ENCODE data around the gene MBP. TPM values are rescaled to one million over a fixed set of nuclear protein-coding genes. Genes with fewer than 3 reads are reported as not detected.
"Not testable (repeated sequence)": the region's sequence is repeated elsewhere in the genome, so short reads cannot be mapped to it uniquely, and the experiment has no call there.

Gene MBP
- total RNA-seq, 4 donors from 2014 or later = 44.0 to 68.0 (median 60.2) TPM

DNA sequence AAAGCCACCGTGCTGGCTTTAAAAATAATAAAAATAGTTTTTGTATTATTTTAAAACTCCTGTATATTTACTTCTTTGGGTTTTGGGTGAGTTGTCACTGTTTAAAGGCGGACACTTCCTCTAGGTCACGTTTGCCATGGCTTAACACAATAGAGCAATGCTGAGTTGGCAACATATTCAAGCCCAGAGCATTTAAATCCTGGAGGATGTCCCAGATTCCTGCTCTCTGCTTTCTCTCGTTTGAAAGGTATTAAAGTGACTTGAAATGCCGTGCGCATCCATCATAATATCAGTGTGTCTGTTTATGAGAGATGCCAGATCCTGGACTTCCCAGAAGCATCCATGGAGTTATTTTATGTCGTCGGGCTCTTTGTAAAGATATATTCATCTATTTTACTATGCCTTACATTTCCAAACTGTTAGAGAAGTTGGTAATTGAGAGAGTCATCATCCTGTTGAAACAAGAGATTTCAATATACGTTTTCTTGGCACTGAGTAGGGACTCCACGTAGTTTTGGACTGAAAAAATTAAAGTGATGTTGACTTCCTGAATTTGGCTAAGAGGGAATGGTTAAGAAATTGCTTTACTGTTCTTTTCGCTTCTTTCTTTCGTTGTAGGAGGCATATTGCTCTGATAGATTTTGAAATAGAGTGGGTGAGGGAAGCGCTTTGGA lies 159.6 kb downstream of the MBP start:
- no peak for DNase-seq
- intact Hi-C loops (cut with DNase I) = no loop called here
- 74 to 79% methylated on average over 13 of the region's 13 CpGs for WGBS, 2 donors

DNA sequence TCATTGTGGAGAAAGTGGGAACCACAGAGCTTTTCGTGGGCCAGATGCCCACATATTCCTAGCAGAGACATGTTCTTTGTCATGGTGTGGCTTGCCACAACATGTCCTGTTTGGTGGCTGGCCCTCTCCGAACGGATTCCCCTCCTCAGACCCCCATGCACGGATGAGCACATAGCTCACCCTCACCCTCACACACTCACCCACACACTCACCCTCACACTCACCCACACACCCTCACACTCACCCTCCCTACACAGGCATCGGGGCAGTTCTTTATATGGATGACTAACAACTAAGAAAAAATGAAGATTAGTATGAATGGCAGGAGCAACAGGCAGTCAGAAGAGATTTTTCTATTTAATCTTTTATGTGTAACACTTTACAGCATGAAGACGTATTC lies 160.3 kb downstream of the MBP start:
- no peaks in the 10 kb centered on the region for H3K36me3 ChIP-seq
- no peaks in the 10 kb centered on the region for H3K9me3 ChIP-seq
- intact Hi-C loops (cut with DNase I) = no loop called here
- no peaks in the 10 kb centered on the region for H3K27me3 ChIP-seq
- no peak for TF ChIP-seq POLR2A (IDR thresholded peaks at IDR 0.05)
- TF ChIP-seq, protein P1, sequence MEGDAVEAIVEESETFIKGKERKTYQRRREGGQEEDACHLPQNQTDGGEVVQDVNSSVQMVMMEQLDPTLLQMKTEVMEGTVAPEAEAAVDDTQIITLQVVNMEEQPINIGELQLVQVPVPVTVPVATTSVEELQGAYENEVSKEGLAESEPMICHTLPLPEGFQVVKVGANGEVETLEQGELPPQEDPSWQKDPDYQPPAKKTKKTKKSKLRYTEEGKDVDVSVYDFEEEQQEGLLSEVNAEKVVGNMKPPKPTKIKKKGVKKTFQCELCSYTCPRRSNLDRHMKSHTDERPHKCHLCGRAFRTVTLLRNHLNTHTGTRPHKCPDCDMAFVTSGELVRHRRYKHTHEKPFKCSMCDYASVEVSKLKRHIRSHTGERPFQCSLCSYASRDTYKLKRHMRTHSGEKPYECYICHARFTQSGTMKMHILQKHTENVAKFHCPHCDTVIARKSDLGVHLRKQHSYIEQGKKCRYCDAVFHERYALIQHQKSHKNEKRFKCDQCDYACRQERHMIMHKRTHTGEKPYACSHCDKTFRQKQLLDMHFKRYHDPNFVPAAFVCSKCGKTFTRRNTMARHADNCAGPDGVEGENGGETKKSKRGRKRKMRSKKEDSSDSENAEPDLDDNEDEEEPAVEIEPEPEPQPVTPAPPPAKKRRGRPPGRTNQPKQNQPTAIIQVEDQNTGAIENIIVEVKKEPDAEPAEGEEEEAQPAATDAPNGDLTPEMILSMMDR (IDR thresholded peaks at IDR 0.05) = no peak
- 88 to 93% methylated on average over 6 of the region's 6 CpGs for WGBS, 2 donors
- no peak overlapping the region for H3K4me3 ChIP-seq (replicated peaks in 1 of 3)
- H3K4me1 ChIP-seq = peaks cover 15 to 31% of the 10 kb centered on the region in 2 donors
- no peak for DNase-seq
- H3K27ac ChIP-seq = no peak overlapping the region

More for the DNA sequence above, 159.6 kb downstream of the MBP start:
- Histone ChIP-seq H3K4me1 (peaks cover 17 to 31% of the 10 kb centered on the region in 2 donors), H3K9me3 (no peaks in the 10 kb centered on the region), H3K27me3 (no peaks in the 10 kb centered on the region), H3K4me3 (replicated peaks in 1 of 3) (no peak overlapping the region), H3K36me3 (no peaks in the 10 kb centered on the region), H3K27ac (no peak overlapping the region)
- no peak for TF ChIP-seq POLR2A (IDR thresholded peaks at IDR 0.05)
- TF ChIP-seq, protein P1 (IDR thresholded peaks at IDR 0.05) = no peak

DNA sequence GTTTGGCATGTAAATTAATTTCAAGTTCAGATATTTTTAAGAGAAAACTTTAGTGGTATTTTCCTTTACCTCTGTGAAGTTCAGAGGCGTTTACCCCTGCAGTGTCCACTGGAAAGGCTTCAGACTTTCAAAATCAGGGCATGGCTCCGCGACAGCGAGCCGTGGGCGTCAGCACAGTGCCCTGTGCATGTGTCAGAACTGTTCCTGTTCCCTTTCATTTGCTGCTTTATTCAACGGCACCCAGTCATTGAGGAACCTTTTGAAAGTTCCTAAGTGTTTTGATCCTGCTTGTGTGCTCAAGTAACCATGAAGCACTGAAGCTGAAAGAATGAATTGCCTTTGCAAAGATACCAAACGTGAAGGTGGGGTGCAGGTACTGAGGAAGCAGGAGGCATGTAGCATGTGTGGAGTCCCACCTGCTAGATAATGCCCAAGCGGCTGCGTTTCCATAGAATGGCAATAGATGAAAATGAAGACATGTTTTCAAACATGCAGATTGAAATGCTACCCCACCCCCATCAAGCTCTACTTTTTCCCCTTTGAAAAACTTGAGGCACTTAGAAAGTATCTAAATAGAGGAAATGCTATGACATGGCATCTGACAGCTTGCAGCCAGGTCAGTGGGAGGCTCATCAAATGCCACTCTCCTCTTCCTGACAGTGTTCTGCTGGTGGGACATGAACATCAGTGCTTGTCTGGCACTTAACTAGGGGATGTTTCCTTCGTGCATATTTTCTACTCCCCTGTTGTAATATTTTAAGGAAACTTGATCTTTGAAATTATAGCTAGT lies 161.6 kb downstream of the MBP start:
- H3K4me3 ChIP-seq (replicated peaks in 1 of 3) = no peak overlapping the region
- intact Hi-C loops (cut with DNase I) = no loop called here
- TF ChIP-seq, protein P1 (IDR thresholded peaks at IDR 0.05) = no peak
- TF ChIP-seq POLR2A (IDR thresholded peaks at IDR 0.05) = no peak
- WGBS, 2 donors = 42 to 43% methylated on average over 11 of the region's 11 CpGs
- no peaks in the 10 kb centered on the region for H3K9me3 ChIP-seq
- no peaks in the 10 kb centered on the region for H3K27me3 ChIP-seq
- no peaks in the 10 kb centered on the region for H3K36me3 ChIP-seq
- peaks cover 11 to 26% of the 10 kb centered on the region in 2 donors for H3K4me1 ChIP-seq
- peak overlapping the region in 2 of 3 donors; percentile 11 to 39 for H3K27ac ChIP-seq
- peak; percentile 83 to 85 for DNase-seq

DNA sequence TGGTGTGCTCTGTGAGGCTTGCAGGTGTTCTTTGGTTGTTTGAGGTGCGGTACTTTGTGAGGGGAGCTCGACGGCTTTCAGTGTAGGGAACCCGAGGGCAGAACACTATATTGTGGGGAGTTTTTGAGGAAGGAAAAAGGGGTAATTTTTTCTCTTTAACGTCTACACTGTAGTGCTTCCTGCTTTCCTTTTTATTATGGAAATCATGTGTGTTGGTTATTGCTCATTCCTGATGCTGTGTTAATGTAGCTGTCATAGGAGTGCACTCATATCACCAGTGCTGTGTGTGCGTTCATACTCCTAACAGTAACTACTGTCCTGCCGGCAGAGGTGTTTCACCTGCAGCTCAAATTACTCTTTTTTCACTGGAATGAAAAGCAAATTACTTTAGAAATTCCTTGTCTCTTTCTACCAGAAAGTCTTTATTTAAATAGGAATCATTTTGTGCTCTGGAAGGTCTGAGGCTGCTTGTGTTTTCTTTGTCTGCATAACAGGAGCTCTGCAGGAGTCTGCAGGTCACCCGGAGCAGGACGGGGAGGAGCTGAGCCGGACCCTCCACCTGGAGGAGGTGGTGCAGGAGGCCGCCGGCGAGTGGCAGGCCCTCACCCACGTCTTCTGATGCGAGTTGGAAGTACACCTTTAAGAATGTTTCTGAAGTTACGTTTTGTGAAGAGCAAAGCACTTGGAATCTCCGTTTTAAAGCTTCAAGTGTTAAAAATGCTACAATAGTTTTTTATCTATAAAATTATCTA lies 164.7 kb downstream of the MBP start:
- no peaks in the 10 kb centered on the region for H3K27me3 ChIP-seq
- WGBS, 2 donors = 44 to 49% methylated on average over 17 of the region's 17 CpGs
- intact Hi-C loops (cut with DNase I) = no loop called here
- H3K9me3 ChIP-seq = no peaks in the 10 kb centered on the region
- TF ChIP-seq POLR2A (IDR thresholded peaks at IDR 0.05) = no peak
- TF ChIP-seq, protein P1 (IDR thresholded peaks at IDR 0.05) = no peak
- peak; percentile 74 to 82 for DNase-seq
- peak overlapping the region in 2 of 3 donors; percentile 49 to 67 for H3K27ac ChIP-seq
- H3K36me3 ChIP-seq = no peaks in the 10 kb centered on the region
- peaks cover 11 to 34% of the 10 kb centered on the region in 2 donors for H3K4me1 ChIP-seq
- no peak overlapping the region for H3K4me3 ChIP-seq (replicated peaks in 1 of 3)

DNA sequence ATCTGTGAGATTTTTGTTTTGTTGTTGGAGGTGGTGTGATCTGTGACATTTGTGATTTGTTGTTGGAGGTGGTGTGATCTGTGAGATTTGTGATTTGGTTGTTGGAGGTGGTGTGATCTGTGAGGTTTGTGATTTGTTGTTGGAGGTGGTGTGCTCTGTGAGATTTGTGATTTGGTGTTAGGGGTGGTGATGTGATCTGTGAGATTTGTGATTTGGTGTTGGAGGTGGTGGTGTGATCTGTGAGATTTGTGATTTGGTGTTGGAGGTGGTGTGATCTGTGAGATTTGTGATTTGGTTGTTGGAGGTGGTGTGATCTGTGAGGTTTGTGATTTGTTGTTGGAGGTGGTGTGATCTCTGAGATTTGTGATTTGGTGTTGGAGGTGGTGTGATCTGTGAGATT lies 165.3 kb downstream of the MBP start:
- DNase-seq; H3K9me3 ChIP-seq; intact Hi-C loops (cut with DNase I); H3K36me3 ChIP-seq; H3K4me3 ChIP-seq (replicated peaks in 1 of 3); H3K27me3 ChIP-seq: not testable (repeated sequence)
- Histone ChIP-seq H3K4me1 (peaks cover 11 to 34% of the 10 kb centered on the region in 2 donors), H3K27ac (peak overlapping the region in 2 of 3 donors; percentile 49 to 67)

DNA sequence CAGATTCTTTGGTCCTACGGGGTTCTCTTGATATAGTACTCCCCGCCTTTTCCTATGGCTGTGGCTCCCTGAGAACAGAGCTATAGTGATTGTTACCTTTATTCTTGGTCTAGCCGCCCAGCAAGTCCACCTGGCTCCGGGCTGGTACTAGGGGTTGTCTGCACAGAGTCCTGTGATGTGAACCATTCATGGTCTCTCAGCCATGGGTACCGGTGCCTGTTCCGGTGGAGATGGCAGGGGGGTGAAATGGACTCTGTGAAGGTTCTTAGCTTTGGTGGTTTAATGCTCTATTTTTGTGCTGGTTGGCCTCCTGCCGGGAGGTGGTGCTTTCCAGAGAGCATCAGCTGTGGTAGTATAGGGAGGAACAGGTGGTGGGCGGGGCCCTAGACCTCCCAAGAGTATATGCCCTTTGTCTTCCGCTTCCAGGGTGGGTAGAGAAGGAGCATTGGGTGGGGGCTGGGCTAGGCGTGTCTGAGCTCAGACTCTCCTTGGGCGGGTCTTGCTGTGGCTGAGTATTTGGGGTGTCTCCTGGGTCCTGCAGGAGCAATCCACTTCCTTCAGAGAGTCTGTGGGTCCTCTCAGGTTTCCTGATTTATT lies 166.9 kb downstream of the MBP start:
- H3K27ac ChIP-seq; H3K9me3 ChIP-seq; H3K4me3 ChIP-seq (replicated peaks in 1 of 3); DNase-seq; H3K27me3 ChIP-seq; intact Hi-C loops (cut with DNase I); H3K36me3 ChIP-seq: not testable (repeated sequence)
- peaks cover 6 to 28% of the 10 kb centered on the region in 2 donors for H3K4me1 ChIP-seq
- 95 to 98% methylated on average over 11 of the region's 11 CpGs for WGBS, 2 donors

Measured in thyroid gland (tissue), 4 donors.